Osteoblast (primary cell): Measurements from ENCODE around the gene CD33. TPM values are rescaled to one million over a fixed set of nuclear protein-coding genes. Genes with fewer than 3 reads are reported as not detected.
"Not testable (repeated sequence)": the region's sequence is repeated elsewhere in the genome, so short reads cannot be mapped to it uniquely, and the experiment has no call there.

Experiments
- DNase-seq: peaks from one replicate; pipeline ENCODE4 v3.0.0; 2011; ENCODE audit warnings: low spot score, mixed read lengths; ENCODE audit not compliant: insufficient read length; ENCODE audit errors: missing footprints
- H2AFZ ChIP-seq: 2 replicates; pipeline ENCODE4 v1.6.0; 2011; ENCODE audit warnings: mild to moderate bottlenecking, low read length
- H3K27ac ChIP-seq: 2 replicates; pipeline ENCODE4 v1.5.1; 2011; ENCODE audit warnings: mild to moderate bottlenecking, low read depth, low read length, moderate library complexity
- H3K27me3 ChIP-seq: 2 replicates; pipeline ENCODE4 v1.6.0; 2012; ENCODE audit warnings: mild to moderate bottlenecking, control low read depth, inconsistent platforms, low read length, moderate library complexity; ENCODE audit not compliant: insufficient read depth
- H3K36me3 ChIP-seq: 2 replicates; pipeline ENCODE4 v1.5.1; 2011; ENCODE audit warnings: mild to moderate bottlenecking, low read length, control low read depth, moderate library complexity; ENCODE audit not compliant: insufficient read depth
- H3K4me1 ChIP-seq: 2 replicates; pipeline ENCODE4 v1.5.1; 2011; ENCODE audit warnings: mild to moderate bottlenecking, low read length, control low read depth, moderate library complexity; ENCODE audit not compliant: insufficient read depth
- H3K4me2 ChIP-seq: 2 replicates; pipeline ENCODE4 v1.6.0; 2011; ENCODE audit warnings: mild to moderate bottlenecking, low read length; ENCODE audit not compliant: insufficient read depth
- H3K4me3 ChIP-seq: fragments of 200-600 bp; sonication (generic); 3 replicates; pipeline ENCODE4 v1.5.1; 2012; ENCODE audit warnings: mild to moderate bottlenecking, low read length, inconsistent platforms; ENCODE audit not compliant: insufficient read depth
- H3K79me2 ChIP-seq: 2 replicates; pipeline ENCODE4 v1.6.0; 2012; ENCODE audit warnings: mild to moderate bottlenecking, low read length, control low read depth, inconsistent platforms; ENCODE audit not compliant: insufficient read depth
- H3K9me3 ChIP-seq: 2 replicates; pipeline ENCODE4 v1.5.1; 2011; ENCODE audit warnings: low read depth, low read length, control low read depth
- H4K20me1 ChIP-seq: 2 replicates; pipeline ENCODE4 v1.6.0; 2012; ENCODE audit warnings: mild to moderate bottlenecking, low read length, control low read depth; ENCODE audit not compliant: insufficient read depth
- CTCF ChIP-seq: IDR thresholded peaks from 2 replicates; pipeline ENCODE4 v1.5.1; 2011; ENCODE audit warnings: mild to moderate bottlenecking, low read depth, low read length, moderate library complexity; ENCODE audit errors: extremely low read depth
- total RNA-seq: library from RNA; depleted of rRNA; stranded (reverse); fragments of >200 nt; gene quantifications from 2 replicates; pipeline ENCODE4 v1.2.3, GENCODE V29; 2012

CD33 gene
- total RNA-seq, 1 donor = not detected

GRCh38 chr19:51207747-51208146 is 17.1 kb upstream of the CD33 start:
- no peaks in the 10 kb centered on the region for H3K9me3 ChIP-seq
- TF ChIP-seq CTCF = no peak
- H3K4me1 ChIP-seq = no peaks in the 10 kb centered on the region
- H3K4me2 ChIP-seq = no peak overlapping the region
- H4K20me1 ChIP-seq = no peaks in the 10 kb centered on the region
- no peak overlapping the region for H3K4me3 ChIP-seq
- peaks cover 4% of the 10 kb centered on the region for H3K27me3 ChIP-seq
- DNase-seq = no peak
- no peaks in the 10 kb centered on the region for H3K36me3 ChIP-seq
- no peak overlapping the region for H2AFZ ChIP-seq
- no peaks in the 10 kb centered on the region for H3K79me2 ChIP-seq
- no peak overlapping the region for H3K27ac ChIP-seq

GRCh38 chr19:51210191-51210784 is 14.6 kb upstream of the CD33 start:
- no peaks in the 10 kb centered on the region for H3K27me3 ChIP-seq
- H3K4me3 ChIP-seq = no peak overlapping the region
- no peak overlapping the region for H3K4me2 ChIP-seq
- no peaks in the 10 kb centered on the region for H4K20me1 ChIP-seq
- H3K27ac ChIP-seq = no peak overlapping the region
- H3K36me3 ChIP-seq = no peaks in the 10 kb centered on the region
- no peaks in the 10 kb centered on the region for H3K79me2 ChIP-seq
- H2AFZ ChIP-seq = no peak overlapping the region
- no peak for TF ChIP-seq CTCF
- no peaks in the 10 kb centered on the region for H3K9me3 ChIP-seq
- H3K4me1 ChIP-seq = no peaks in the 10 kb centered on the region
- DNase-seq = no peak

- not testable (repeated sequence) for H3K27ac ChIP-seq, H3K79me2 ChIP-seq, H3K36me3 ChIP-seq, H3K4me3 ChIP-seq, H3K4me2 ChIP-seq, H3K27me3 ChIP-seq, DNase-seq, H2AFZ ChIP-seq, H4K20me1 ChIP-seq, H3K9me3 ChIP-seq, H3K4me1 ChIP-seq
Measured at GRCh38 chr19:51210874-51211361, 14.0 kb upstream of the CD33 start.

GRCh38 chr19:51211833-51212232 is 13.0 kb upstream of the CD33 start:
- Histone ChIP-seq H3K27ac (no peak overlapping the region), H2AFZ (no peak overlapping the region), H3K4me1 (no peaks in the 10 kb centered on the region), H3K79me2 (no peaks in the 10 kb centered on the region), H3K4me3 (no peak overlapping the region), H3K27me3 (no peaks in the 10 kb centered on the region), H3K36me3 (no peaks in the 10 kb centered on the region), H4K20me1 (no peaks in the 10 kb centered on the region), H3K9me3 (no peaks in the 10 kb centered on the region), H3K4me2 (no peak overlapping the region)
- no peak for DNase-seq
- no peak for TF ChIP-seq CTCF
